AG09319 (cell line): ENCODE measurements around the gene PHOX2B.
"Not testable (repeated sequence)": the region's sequence is repeated elsewhere in the genome, so short reads cannot be mapped to it uniquely, and the experiment has no call there.

ENCODE experiments used
- DNase-seq: peaks from one replicate; pipeline ENCODE4 v3.0.0-alpha.2; 2010; ENCODE audit warnings: low read depth; ENCODE audit errors: extremely low read depth
- TF ChIP-seq, protein P1 (sequence below): IDR thresholded peaks from 2 replicates; pipeline ENCODE4 v1.5.1; 2011; ENCODE audit warnings: low read depth, mild to moderate bottlenecking, inconsistent platforms, low read length, moderate library complexity

Gene PHOX2B

DNA sequence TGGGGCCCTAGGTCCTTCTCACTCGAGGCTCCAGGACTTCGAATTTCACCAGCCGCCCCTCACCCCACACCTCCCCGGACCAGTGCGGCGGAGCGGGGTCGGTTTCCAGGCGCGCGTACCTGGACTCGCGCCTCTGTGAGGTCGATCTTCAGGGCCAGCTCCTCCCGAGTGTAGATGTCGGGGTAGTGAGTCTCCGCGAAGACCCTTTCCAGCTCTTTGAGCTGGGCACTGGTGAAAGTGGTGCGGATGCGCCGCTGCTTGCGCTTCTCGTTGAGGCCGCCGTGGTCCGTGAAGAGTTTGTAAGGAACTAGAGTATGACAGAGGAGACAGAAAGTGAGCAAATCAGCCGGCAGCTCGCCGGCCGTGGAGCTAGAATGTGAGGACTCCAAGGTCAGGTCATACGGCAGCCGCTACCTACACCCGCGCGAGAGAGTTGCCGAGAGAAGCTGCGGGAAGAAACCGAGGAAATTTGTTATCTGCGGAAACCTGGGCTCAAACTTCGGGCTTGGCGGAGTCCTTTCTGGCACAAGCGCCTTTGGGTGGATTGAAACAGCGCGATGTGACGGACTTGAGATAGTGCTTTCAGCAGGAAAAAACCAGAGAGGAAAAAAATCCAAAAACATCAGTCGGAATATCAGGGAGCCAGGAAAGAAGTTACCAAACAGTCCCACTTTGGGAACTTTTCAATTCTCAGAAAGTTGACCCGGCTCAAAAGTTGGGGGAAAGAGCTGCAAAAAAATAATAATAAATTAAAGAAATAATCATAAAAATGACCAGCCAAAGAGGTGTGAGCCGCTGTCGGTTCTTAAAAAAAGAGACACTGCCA, 1.1 kb downstream of the PHOX2B start:
- TF ChIP-seq, protein P1, sequence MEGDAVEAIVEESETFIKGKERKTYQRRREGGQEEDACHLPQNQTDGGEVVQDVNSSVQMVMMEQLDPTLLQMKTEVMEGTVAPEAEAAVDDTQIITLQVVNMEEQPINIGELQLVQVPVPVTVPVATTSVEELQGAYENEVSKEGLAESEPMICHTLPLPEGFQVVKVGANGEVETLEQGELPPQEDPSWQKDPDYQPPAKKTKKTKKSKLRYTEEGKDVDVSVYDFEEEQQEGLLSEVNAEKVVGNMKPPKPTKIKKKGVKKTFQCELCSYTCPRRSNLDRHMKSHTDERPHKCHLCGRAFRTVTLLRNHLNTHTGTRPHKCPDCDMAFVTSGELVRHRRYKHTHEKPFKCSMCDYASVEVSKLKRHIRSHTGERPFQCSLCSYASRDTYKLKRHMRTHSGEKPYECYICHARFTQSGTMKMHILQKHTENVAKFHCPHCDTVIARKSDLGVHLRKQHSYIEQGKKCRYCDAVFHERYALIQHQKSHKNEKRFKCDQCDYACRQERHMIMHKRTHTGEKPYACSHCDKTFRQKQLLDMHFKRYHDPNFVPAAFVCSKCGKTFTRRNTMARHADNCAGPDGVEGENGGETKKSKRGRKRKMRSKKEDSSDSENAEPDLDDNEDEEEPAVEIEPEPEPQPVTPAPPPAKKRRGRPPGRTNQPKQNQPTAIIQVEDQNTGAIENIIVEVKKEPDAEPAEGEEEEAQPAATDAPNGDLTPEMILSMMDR = no peak

DNA sequence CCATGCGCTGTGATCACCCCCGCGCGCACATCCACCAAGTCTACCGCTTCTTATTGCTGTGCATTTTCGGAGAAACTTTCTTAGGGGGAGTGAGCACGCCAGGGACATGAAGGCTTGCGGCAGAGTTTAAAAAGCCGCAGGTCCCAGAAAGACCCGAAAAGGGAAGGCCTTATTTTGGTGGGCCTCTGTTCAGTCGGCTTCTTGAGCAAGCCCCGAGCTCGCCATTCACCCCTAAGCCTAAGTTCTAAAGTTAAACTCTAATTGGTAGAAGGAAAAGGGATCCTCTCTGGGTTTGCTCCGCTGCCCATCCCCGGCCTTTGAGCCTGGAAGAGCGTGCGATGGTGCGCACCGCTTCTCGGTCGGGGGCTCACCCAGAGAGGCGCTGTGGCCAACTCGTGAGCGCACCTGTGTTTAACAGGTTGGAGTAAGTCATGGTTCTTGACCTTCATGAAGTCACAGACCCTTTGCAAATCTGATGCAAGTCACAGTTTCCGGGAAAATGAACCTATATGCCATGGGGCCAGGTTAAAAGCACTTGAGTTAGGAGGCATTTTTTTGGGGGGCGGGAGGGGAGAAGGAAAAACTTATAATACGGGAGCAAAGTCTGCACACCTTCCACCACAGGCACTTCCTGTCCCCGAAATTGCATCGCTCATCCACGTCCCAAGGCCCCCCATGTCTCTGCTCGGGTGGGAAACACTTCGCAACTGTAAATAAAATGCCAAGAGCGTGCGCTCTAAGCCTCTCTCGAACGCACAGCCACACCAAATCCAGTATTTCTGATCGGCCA, 1.9 kb downstream of the PHOX2B start:
- TF ChIP-seq, protein P1 = no peak
- no peak for DNase-seq

More for the DNA sequence above, 1.1 kb downstream of the PHOX2B start:
- no peak for DNase-seq

DNA sequence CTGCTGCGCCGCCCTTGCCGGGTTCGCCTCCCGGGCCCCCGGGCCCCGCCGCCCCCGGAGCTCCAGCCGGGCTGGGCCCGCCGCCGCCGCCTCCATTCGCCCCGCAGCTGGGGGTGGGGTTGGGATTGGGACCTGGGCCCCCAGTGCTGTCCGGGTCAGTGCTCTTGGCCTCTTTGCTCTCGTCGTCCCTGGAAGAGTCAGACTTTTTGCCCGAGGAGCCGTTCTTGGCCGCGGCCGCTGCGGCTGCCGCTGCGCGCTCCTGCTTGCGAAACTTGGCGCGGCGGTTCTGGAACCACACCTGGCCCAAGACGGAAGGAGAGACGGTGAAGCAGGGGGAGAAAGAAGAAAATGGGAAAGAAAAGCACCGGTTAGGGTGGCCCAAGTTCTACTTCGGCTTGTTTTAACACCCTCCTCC, 2.5 kb downstream of the PHOX2B start:
- TF ChIP-seq, protein P1 = no peak
- no peak for DNase-seq

DNA sequence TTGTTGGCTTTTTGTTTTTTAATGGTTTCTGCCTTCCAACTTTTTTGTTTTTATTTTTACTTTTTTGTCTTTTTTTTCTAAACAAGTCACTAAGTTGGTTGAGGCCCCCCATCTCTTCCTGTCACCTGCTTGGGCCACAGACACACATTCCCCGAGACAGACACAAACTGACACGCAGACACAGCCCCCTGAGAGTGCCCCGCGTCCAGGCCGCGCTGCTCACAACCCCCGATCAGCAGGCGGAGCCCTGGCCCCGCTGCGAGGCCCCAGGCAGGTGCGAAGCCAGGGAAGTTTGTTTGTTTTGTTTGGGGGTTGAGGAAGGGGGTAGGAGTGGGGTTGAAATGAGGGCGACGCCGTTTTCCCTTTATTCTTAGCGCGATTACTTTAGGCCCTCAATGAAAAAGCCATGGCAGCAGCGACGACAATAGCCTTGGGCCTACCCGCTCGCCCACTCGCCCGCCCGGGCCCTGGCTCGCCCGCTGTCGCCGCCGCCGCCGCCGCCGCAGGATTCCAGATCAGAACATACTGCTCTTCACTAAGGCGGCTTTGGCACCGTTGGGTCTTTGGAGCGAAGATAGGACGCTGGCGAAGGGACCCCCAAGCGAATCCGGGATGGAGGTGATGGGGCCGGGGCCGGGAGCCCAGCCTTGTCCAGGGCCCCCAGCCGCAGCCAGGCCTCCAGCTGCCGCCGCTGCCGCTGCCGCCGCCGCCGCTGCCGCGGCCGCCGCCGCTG, 3.1 kb downstream of the PHOX2B start:
- TF ChIP-seq, protein P1 = no peak
- no peak for DNase-seq

DNA sequence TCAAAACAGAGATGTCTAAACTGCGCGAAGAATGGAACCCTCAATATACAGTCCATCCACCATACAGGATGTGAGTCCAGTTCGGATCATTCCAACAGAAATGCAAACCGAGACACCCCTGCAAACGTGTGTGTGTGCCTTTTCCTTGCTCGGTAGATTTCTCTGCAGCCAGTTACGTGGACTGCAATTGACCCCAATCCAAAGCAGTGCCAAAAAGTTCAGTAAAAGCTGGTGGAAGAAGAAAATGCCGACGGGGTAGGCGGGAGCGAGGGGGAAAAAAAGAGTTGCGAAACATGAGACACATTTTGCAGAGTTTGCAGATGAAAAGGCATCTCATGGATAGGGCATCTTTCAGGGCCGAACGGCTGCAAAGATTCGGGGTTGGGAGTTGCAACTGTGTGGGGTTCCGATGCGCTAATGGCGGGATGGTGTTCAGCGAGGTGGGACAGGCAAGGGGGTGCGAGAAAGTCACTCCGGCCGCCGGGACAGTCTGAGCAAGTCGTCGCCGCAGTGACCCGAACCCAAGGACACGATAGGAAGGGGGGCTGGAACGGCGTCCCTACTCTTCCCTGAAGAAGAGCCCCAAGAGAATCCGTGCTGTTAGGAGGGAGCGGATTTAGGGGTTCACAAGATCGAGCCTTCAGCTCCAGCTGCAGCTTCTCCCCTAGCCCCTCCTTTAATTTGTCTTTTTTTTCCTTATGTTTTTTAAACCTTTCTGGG, 3.8 kb downstream of the PHOX2B start:
- TF ChIP-seq, protein P1 = no peak
- DNase-seq = no peak

DNA sequence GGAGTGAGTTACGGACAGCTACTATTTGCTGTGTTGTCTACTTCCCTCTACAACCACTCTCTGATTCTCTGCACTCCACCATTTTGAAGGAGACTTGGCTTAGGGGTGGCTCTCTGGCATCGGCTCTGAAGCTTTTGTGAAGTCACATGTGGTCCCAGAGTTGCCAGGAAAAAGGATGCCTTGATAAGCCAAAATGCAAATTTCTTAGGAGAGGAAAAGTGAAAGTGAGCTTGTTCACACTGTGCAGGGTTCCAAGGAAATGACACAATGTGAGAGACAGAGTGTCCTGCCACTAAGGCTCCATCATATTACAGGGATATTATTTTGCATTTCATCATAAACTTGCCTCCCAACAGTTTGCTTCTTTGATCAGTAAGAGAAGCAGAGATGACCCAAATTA, 7.2 kb downstream of the PHOX2B start:
- TF ChIP-seq, protein P1 = no peak
- DNase-seq = no peak

DNA sequence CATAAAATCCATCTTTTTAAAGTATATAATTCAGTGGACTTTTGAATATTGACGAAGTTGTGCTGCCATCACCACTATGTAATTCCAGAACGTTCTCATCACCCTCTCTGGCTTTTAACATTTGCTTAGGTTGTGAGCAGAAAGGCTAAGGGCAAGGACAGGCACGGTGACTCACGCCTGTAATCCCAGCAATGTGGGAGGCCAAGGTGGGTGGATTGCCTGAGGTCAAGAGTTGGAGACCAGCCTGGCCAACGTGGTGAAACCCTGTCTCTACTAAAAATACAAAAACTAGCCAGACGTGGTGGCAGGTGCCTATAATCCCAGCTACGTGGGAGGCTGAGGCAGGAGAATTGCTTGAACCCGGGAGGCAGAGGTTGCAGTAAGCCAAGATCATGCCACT, 11.0 kb downstream of the PHOX2B start:
- not testable (repeated sequence) for DNase-seq
